ENCODE results near the gene SS18L1.
"Not testable (repeated sequence)": the region's sequence is repeated elsewhere in the genome, so short reads cannot be mapped to it uniquely, and the experiment has no call there.

SS18L1 gene

DNA sequence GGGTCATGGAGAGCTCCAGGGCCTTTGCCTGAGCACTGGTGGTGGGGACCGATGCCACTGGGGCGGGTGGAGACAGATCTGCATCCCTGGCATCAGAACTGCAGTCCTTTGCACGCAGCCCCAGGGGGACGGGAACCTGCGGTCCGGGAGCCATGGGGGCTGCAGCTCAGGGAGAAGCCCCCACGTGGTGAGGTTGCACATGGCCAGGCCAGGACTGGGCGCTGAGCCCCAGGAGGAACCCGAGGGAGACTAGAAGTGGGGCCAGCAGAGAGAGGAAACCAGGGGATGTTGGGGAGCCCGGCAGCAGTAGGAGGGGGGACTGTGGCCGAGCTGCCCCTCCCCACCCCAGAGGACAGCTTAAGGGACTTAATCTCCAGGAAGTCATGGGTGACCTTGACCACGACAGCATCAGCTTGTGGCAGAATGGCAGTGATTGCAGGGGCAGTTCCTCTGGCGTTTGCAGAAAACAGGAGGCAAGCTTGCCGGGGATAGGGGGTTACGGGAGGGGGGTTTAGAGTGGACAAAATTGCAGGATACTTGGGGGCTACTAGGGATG is 39.3 kb upstream of the SS18L1 start:
- TF ChIP-seq, protein P1, sequence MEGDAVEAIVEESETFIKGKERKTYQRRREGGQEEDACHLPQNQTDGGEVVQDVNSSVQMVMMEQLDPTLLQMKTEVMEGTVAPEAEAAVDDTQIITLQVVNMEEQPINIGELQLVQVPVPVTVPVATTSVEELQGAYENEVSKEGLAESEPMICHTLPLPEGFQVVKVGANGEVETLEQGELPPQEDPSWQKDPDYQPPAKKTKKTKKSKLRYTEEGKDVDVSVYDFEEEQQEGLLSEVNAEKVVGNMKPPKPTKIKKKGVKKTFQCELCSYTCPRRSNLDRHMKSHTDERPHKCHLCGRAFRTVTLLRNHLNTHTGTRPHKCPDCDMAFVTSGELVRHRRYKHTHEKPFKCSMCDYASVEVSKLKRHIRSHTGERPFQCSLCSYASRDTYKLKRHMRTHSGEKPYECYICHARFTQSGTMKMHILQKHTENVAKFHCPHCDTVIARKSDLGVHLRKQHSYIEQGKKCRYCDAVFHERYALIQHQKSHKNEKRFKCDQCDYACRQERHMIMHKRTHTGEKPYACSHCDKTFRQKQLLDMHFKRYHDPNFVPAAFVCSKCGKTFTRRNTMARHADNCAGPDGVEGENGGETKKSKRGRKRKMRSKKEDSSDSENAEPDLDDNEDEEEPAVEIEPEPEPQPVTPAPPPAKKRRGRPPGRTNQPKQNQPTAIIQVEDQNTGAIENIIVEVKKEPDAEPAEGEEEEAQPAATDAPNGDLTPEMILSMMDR (IDR thresholded peaks at IDR 0.05; ENCODE audit: borderline replicate concordance, control extremely low read depth, extremely low read depth, insufficient read depth, missing control alignments), result no peak
- DNase-seq (ENCODE audit: low spot score), result no peak
- in situ Hi-C loops (cut with MboI; ENCODE audit: low sequenced_read_pairs, unreplicated experiment), result no loop called here

DNA sequence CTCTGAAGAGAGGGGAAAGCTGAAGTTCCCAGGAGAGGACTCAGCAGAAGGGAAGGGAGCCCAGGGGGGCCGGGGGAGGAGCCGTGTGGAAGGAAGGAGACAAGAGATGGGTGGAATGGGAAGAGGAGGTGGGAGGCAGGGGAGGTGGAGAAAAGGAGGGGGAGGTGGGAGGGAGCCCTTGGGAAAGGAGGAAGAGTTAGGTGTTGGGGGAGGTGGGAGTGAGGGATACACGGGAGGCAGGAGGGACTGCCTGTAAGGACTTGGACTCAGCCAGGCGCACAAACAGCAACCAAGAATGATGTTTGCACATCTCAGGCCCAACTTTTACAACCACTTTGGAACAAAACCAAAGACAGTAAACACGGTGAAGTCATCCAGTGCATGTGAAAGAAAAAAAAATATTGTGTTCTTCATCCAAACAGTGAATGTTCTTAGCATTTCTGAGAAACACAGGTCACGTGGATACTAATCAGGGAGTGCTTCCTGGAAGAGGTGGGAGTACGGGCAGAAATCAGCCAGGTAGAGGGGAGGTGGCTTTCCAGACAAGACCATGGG is 38.7 kb upstream of the SS18L1 start:
- in situ Hi-C loops (cut with MboI; ENCODE audit: low sequenced_read_pairs, unreplicated experiment), result no loop called here
- TF ChIP-seq, protein P1 (IDR thresholded peaks at IDR 0.05; ENCODE audit: borderline replicate concordance, control extremely low read depth, extremely low read depth, insufficient read depth, missing control alignments), result no peak
- DNase-seq (ENCODE audit: low spot score), result no peak

DNA sequence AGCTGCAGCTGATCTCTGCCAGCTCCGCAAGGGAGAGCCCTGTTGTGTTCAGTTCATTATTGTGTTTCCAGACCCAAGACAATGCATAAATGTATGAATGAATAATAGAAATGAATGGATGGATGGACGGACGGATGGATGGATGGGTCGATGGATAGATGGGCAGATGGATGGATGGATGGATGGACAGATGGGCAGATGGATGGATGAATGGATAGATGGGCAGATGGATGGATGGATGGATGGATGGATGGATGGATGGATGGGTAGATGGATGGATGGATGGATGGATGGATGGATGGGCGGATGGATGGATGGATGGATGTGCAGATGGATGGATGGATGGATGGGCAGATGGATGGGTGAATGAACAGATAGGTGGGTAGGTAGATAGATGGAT is 38.0 kb upstream of the SS18L1 start:
- TF ChIP-seq, protein P1 (IDR thresholded peaks at IDR 0.05; ENCODE audit: borderline replicate concordance, control extremely low read depth, extremely low read depth, insufficient read depth, missing control alignments), result no peak
- DNase-seq (ENCODE audit: low spot score), result no peak
- in situ Hi-C loops (cut with MboI; ENCODE audit: low sequenced_read_pairs, unreplicated experiment), result no loop called here

DNA sequence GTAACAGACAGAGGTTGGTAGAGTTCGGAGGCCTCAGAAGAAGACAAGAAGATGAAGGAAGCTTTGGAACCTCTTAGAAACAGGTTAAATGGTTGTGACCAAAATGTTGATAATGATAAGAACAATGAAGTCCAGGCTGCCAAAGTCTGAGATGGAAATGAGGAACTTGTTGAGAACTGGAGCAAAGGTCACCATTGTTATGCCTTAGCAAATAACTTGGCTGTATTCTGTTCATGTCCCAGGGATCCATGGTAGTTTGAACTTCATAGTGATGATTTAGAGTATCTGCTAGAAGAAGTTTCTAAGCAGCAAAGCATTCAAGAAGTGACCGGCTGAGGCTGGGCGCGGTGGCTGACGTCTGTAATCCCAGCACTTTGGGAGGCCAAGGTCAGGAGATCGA is 32.4 kb upstream of the SS18L1 start:
- no peak for DNase-seq (ENCODE audit: low spot score)
- in situ Hi-C loops (cut with MboI; ENCODE audit: low sequenced_read_pairs, unreplicated experiment), result no loop called here
- TF ChIP-seq, protein P1 (IDR thresholded peaks at IDR 0.05; ENCODE audit: borderline replicate concordance, control extremely low read depth, extremely low read depth, insufficient read depth, missing control alignments), result no peak

DNA sequence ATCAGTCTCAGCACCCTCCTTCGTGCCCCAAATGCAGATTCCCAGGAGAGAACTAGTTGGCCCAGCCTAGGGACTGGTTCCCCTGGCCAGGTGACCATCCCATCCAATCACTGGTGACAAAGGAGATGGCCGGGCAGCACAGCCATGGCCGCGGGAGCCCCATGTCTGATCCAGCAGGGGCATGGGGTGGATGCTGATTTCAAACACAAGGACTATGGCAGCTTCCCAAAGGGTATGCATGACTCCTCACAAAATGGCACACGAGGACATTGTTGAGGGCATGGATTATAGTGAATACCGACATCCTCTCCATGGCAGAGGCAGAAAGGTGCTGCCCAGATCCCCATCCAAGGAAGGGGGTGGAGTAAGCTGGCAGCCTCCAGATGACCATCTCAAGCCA is 31.2 kb upstream of the SS18L1 start:
- TF ChIP-seq, protein P1 (IDR thresholded peaks at IDR 0.05; ENCODE audit: borderline replicate concordance, control extremely low read depth, extremely low read depth, insufficient read depth, missing control alignments), result no peak
- in situ Hi-C loops (cut with MboI; ENCODE audit: low sequenced_read_pairs, unreplicated experiment), result no loop called here
- DNase-seq (ENCODE audit: low spot score), result no peak

DNA sequence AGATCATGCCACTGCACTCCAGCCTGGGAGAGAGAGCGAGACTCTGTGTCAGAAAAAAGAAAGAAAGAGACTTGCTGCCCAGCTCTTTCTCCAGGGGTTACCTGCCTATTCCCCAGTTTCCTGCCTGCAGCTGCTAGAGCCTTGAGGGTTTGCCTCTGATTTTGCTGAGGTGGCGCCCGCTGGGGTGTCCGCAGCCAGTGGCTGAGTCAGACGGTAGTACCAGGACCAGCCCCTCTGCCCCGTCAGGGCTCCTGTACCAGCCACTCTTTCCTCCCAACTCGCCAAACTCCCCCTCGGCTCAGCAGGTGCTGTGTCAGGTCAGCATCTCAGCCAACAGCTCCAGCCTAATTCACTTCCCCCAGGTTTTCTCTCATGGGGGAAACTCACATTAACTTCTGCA is 28.7 kb upstream of the SS18L1 start:
- TF ChIP-seq, protein P1 (IDR thresholded peaks at IDR 0.05; ENCODE audit: borderline replicate concordance, control extremely low read depth, extremely low read depth, insufficient read depth, missing control alignments), result no peak
- in situ Hi-C loops (cut with MboI; ENCODE audit: low sequenced_read_pairs, unreplicated experiment), result no loop called here
- no peak for DNase-seq (ENCODE audit: low spot score)

DNA sequence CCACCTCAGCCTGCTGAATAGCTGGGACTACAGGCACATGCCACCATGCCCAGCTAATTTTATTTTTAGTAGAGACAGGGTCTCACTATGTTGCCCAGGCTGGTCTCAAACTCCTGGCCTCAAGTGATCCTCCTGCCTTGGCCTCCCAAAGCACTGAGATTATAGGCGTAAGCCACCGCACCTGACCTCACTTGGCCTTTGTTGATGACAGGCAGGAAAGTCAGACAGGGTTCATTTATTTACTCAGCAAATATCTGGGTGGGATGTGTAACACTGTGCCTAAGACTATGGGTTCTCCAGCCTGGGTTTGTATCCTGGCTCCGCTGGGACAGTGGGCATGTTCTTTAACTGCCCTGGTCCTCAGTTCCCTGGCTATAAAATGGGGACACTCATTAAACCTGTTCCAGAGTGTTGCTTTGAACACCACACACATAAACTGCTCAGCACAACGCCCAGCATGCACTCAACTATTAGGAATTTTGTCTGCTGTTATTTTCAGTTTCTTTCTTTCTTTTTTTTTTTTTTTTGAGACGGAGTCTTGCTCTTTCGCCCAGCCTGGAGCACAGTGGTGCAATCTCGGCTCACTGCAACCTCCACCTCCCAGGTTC is 27.7 kb upstream of the SS18L1 start:
- in situ Hi-C loops (cut with MboI; ENCODE audit: low sequenced_read_pairs, unreplicated experiment); DNase-seq (ENCODE audit: low spot score): not testable (repeated sequence)

All from GM13976 (cell line).